Stimulated activated CD4-positive, alpha-beta T cell treated with anti-CD3 and anti-CD28 coated beads, TNF-alpha, amount 100 ng/mL, for 1 hour (primary cell): Measurements from ENCODE around the gene NOSIP.
A peak's percentile ranks its signal among the peaks of the same experiment; 100 is the strongest.
"Not testable (repeated sequence)": the region's sequence is repeated elsewhere in the genome, so short reads cannot be mapped to it uniquely, and the experiment has no call there.

ENCODE experiments used
- DNase-seq, 3 donors: peaks; one replicate each; pipeline ENCODE4 v3.0.0-alpha.2; 2020; ENCODE audit warnings: low read depth in 3 of 3, low spot score in 1 of 3

The NOSIP gene, protein sequence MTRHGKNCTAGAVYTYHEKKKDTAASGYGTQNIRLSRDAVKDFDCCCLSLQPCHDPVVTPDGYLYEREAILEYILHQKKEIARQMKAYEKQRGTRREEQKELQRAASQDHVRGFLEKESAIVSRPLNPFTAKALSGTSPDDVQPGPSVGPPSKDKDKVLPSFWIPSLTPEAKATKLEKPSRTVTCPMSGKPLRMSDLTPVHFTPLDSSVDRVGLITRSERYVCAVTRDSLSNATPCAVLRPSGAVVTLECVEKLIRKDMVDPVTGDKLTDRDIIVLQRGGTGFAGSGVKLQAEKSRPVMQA

DNA sequence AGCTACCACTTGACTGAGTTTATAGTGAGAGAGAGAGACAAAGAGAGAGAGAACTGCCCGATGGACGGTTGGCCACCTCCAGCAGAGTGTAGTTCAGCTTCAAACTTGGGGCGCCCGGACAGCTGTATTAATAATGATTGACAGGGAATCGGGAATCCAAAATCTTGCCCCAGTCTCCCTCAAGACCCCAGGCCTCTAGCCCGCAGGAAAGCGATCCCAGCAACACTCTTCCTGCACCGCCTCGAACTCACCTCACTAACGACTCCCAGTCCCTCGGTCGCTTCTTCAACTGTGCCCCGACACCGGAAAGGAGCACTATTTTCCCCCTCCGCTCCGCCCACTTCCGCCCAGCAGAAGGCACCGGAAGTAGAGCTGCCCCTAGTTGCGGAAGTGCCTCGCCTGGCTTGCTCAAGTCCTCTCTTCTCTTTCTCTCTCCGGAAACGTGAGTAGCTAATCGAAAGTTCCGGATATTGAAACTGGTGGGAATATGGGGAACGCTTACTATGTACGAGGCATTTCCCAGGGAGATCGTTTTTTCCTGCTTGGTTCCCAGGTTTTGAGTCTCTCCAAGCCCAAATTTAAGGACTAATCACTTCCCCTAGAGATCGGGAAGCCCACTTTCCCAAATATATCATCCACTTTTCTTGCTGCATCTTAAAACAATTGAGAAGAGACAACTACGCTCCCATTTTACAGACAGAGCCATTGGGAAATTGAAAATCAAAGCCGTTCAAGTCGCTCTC lies at the start of gene NOSIP:
Gene NOSIP, minus strand, starts transcription at position 293 of the 743 bp plus-strand sequence. CDS start 19,865 bp downstream, outside the sequence.
- DNase-seq, result peak; percentile 90 to 93 (median 92)

DNA sequence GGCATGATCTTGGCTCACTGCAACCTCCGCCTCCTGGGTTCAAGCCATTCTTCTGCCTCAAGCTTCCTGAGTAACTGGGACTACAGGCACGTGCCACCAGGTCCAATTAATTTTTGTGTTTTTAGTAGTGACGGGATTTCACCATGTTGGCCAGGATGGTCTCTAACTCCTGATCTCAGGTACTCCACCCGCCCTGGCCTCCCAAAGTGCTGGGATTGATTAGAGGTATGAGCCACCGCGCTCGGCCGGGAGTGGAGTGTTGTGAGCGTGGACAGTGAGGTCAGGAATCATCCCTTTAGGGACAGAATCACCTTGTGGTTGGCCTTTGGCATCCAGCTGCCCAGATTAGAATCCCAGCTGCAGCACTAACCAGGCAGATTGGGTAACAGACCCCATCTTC lies 49.3 kb upstream of the NOSIP start:
- DNase-seq, result no peak

- no peak for DNase-seq
Observed at GRCh38 chr19:49626226-49626625, 45.9 kb upstream of the NOSIP start.

GRCh38 chr19:49624967-49625910 lies 44.9 kb upstream of the NOSIP start:
- no peak for DNase-seq

- DNase-seq, result not testable (repeated sequence)
Observed at GRCh38 chr19:49617860-49618259, 37.5 kb upstream of the NOSIP start.

- DNase-seq, result no peak
Observed at GRCh38 chr19:49616945-49617344, 36.6 kb upstream of the NOSIP start.

DNA sequence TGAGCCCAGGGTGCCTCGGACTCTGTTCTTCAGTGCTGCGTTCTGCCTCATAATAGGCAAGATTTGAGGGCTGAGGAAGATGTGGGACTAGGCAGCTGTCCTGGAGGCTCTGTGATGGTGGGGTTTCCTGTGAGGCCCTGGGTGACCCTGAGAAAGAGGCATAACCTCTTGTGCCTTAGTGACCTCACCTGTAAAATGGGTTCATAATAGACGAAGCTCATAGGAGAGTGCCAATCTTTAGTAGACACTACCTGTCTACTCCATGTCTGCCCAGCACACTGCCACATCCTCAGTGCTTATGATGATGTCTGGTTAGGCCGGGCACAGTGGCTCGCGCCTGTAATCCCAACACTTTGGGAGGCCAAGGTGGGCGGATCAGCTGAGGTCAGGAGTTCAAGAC lies 36.2 kb upstream of the NOSIP start:
- DNase-seq, result no peak

GRCh38 chr19:49615861-49616260 lies 35.5 kb upstream of the NOSIP start:
- DNase-seq, result no peak

- no peak for DNase-seq
Observed at GRCh38 chr19:49614096-49614833, 33.9 kb upstream of the NOSIP start.

GRCh38 chr19:49613374-49613773 lies 33.0 kb upstream of the NOSIP start:
- DNase-seq, result no peak

DNA sequence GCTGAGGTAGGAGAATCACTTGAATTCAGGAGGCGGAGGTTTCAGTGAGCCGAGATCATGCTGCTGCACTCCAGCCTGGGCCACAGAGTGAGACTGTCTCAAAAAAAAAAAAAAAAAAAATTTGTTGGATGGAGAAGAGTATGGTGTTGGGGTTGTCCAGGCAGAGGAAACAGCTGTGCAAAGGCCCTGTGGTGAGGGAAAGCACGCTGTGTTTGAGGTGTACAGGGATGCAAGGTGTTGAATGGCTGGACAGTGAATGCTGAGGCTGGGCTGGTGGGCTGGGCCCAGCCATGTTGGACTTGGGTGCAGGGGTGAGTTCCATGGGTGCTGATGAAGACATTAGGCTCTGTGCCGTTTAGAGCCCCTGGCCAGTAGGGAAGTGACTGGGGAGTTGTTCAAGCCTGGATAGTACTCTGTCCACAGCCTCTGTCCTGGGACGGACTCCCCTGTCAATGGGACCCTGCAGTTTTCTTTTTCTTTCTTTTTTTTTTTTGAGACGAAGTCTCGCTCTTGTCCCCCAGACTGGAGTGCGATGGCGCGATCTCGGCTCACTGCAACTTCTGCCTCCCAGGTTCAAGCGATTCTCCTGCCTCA lies 29.2 kb upstream of the NOSIP start:
- DNase-seq, result no peak

GRCh38 chr19:49605605-49606004 lies 25.2 kb upstream of the NOSIP start:
- no peak for DNase-seq

DNA sequence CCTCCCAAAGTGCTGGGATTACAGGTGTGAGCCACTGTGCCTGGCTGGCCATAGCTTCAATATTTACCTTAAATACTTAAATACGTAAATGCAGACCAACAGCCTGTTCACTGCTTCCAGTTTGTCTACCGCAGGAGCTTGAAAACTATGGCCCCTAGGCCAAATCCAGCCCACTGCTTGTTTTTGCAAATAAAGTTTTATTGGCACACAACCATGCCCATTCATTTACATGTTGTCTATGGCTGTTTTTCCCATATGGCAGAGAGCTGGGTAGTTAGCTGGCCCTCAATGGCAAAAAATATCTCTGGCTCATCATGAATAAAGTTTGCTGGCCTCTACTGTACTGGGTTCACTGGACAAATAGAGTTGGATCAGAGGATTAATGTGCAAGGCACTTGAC lies 22.4 kb upstream of the NOSIP start:
- DNase-seq, result no peak

GRCh38 chr19:49601482-49602038 lies 21.2 kb upstream of the NOSIP start:
- DNase-seq, result no peak

GRCh38 chr19:49599378-49600295 lies 19.3 kb upstream of the NOSIP start:
- DNase-seq, result no peak

DNA sequence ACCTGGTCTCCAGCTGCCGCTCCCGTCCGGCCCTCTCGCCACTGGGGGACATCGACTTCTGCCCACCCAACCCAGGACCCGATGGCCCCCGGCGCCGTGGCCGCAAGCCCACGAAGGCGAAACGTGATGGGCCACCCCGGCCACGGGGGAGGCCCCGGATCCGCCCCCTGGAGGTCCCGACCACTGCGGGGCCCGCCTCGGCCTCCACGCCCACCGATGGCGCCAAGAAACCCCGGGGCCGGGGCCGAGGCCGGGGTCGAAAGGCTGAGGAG lies 17.3 kb upstream of the NOSIP start:
- no peak for DNase-seq

GRCh38 chr19:49596954-49597702 lies 16.8 kb upstream of the NOSIP start:
- no peak for DNase-seq

- DNase-seq, result no peak
Observed at GRCh38 chr19:49596407-49596806, 16.1 kb upstream of the NOSIP start.
